ENCODE data around the gene SERPINB3. TPM values are rescaled to one million over a fixed set of nuclear protein-coding genes. Genes with fewer than 3 reads are reported as not detected.
A peak's percentile ranks its signal among the peaks of the same experiment; 100 is the strongest.

The SERPINB3 gene
- polyA plus RNA-seq, 1 donor (not counting 4 experiments of a cell fraction or from before 2014, with no cell fraction given), result 12.7 TPM

- Histone ChIP-seq H3K27me3 (ENCODE audit: control insufficient read depth, extremely low read depth, insufficient read depth, low read length) (no peaks in the 10 kb centered on the region), H3K4me3 (ENCODE audit: control insufficient read depth in 2 of 3, extremely low read depth in 1 of 3, insufficient read depth in 2 of 3, low read depth in 1 of 3, low read length in 3 of 3) (no peak overlapping the region), H3K4me1 (ENCODE audit: control insufficient read depth, extremely low read depth, insufficient read depth, low read length) (peaks cover 21% of the 10 kb centered on the region), H4K20me1 (ENCODE audit: control insufficient read depth, extremely low read depth, insufficient read depth, low read length) (no peaks in the 10 kb centered on the region), H3K9me3 (ENCODE audit: control insufficient read depth, low read depth, low read length) (no peaks in the 10 kb centered on the region), H3K36me3 (ENCODE audit: control insufficient read depth in 2 of 2, extremely low read depth in 1 of 2, insufficient read depth in 2 of 2, low read length in 2 of 2) (no peaks in the 10 kb centered on the region), H3K9ac (ENCODE audit: control insufficient read depth, extremely low read depth, insufficient read depth, low read length) (no peak overlapping the region), H3K27ac (ENCODE audit: control insufficient read depth, insufficient read depth, low read length) (no peak overlapping the region), H3K4me2 (ENCODE audit: control insufficient read depth, extremely low read depth, insufficient read depth, low read depth, low read length) (no peak overlapping the region), H3K79me2 (ENCODE audit: control insufficient read depth, insufficient read depth, low read length) (no peaks in the 10 kb centered on the region), H2AFZ (ENCODE audit: control insufficient read depth, low read length) (no peak overlapping the region), H3K9me1 (ENCODE audit: control insufficient read depth, extremely low read depth, insufficient read depth, low read length) (no peaks in the 10 kb centered on the region)
- DNase-seq (ENCODE audit: low read depth, low spot score) (no peak), FAIRE-seq (no peak)
- dilution Hi-C loops (cut with MboI; ENCODE audit: extremely low pct_ligation_motif_present, low sequenced_read_pairs), result no loop called here
- TF ChIP-seq CTCF (optimal IDR thresholded peaks at IDR 0.05 in 1 of 3, IDR thresholded peaks at IDR 0.05 in 1 of 3, conservative IDR thresholded peaks at IDR 0.05 in 1 of 3; ENCODE audit: extremely low read depth in 1 of 3, insufficient read depth in 2 of 3, low read length in 3 of 3), result no peak
- no peak for TF ChIP-seq EZH2 (IDR thresholded peaks at IDR 0.05; ENCODE audit: low read length)
Observed at GRCh38 chr18:63686871-63687270, 25.2 kb upstream of the SERPINB3 start.

GRCh38 chr18:63684718-63685117, 23.0 kb upstream of the SERPINB3 start:
- no peaks in the 10 kb centered on the region for H3K9me3 ChIP-seq (ENCODE audit: control insufficient read depth, low read depth, low read length)
- dilution Hi-C loops (cut with MboI; ENCODE audit: extremely low pct_ligation_motif_present, low sequenced_read_pairs), result no loop called here
- H3K27ac ChIP-seq (ENCODE audit: control insufficient read depth, insufficient read depth, low read length), result no peak overlapping the region

More at GRCh38 chr18:63684718-63685117, 23.0 kb upstream of the SERPINB3 start:
- Histone ChIP-seq H3K9me1 (ENCODE audit: control insufficient read depth, extremely low read depth, insufficient read depth, low read length) (no peaks in the 10 kb centered on the region), H3K4me1 (ENCODE audit: control insufficient read depth, extremely low read depth, insufficient read depth, low read length) (peaks cover 21% of the 10 kb centered on the region), H3K36me3 (ENCODE audit: control insufficient read depth in 2 of 2, extremely low read depth in 1 of 2, insufficient read depth in 2 of 2, low read length in 2 of 2) (no peaks in the 10 kb centered on the region), H3K79me2 (ENCODE audit: control insufficient read depth, insufficient read depth, low read length) (no peaks in the 10 kb centered on the region), H3K4me2 (ENCODE audit: control insufficient read depth, extremely low read depth, insufficient read depth, low read depth, low read length) (peak overlapping the region; percentile 18), H3K9ac (ENCODE audit: control insufficient read depth, extremely low read depth, insufficient read depth, low read length) (no peak overlapping the region), H3K4me3 (ENCODE audit: control insufficient read depth in 2 of 3, extremely low read depth in 1 of 3, insufficient read depth in 2 of 3, low read depth in 1 of 3, low read length in 3 of 3) (no peak overlapping the region), H4K20me1 (ENCODE audit: control insufficient read depth, extremely low read depth, insufficient read depth, low read length) (no peaks in the 10 kb centered on the region), H2AFZ (ENCODE audit: control insufficient read depth, low read length) (no peak overlapping the region), H3K27me3 (ENCODE audit: control insufficient read depth, extremely low read depth, insufficient read depth, low read length) (no peaks in the 10 kb centered on the region)
- peak; percentile 28 for DNase-seq (ENCODE audit: low read depth, low spot score)
- TF ChIP-seq EZH2 (IDR thresholded peaks at IDR 0.05; ENCODE audit: low read length), result no peak
- TF ChIP-seq CTCF (optimal IDR thresholded peaks at IDR 0.05 in 1 of 3, IDR thresholded peaks at IDR 0.05 in 1 of 3, conservative IDR thresholded peaks at IDR 0.05 in 1 of 3; ENCODE audit: extremely low read depth in 1 of 3, insufficient read depth in 2 of 3, low read length in 3 of 3), result no peak
- no peak for FAIRE-seq

Measured in keratinocyte (primary cell).